Erythroblast (primary cell): ENCODE data around the gene GAK.

Experiments used
- GATA1 ChIP-seq: IDR thresholded peaks from 2 replicates; pipeline ENCODE4 v1.6.1; 2011; ENCODE audit warnings: low read depth, mild to moderate bottlenecking, control low read depth, low read length, moderate library complexity
- POLR2A ChIP-seq: IDR thresholded peaks from 2 replicates; pipeline ENCODE4 v1.6.1; 2011; ENCODE audit warnings: mild to moderate bottlenecking, low read length

DNA sequence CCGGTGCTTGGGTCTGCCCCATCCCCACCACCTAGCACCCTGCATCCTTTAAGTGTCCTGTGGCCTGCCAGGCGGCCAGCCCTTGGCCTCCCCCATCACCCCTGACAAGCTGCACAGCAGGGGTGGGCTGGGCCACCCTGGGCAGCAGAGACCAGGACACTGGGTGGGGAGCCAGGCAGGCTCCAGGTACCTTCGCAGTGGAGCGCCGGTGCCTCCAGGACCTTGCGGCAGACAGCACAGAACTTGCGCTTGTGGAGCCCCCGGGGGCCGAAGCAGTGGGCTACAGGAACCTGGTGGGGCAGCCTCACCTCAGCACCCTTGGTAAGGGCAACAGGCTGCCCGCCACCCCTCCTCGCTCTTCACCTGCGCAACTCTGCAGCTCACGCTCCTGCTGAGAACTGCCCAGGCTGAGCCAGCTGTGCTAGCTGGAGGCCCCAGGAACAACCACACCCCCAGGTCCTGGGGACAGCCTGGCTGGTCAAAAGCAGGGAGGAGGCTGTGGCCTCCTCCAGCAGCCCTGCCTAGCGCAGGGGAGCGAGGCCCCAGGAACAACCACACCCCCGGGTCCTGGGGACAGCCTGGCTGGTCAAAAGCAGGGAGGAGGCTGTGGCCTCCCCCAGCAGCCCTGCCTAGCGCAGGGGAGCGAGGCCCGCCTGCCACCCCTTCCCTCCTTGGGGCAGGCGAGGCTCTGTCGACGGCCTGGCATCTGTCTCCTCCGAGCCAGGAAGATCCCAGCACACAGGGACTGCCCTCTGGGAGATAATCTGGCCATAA lies 36.7 kb upstream of the GAK start:
- no peak for TF ChIP-seq POLR2A
- TF ChIP-seq GATA1: no peak
